DMS53 treated with DMSO at 0.1 percent for 48 hours (cell line): Measurements from ENCODE around the gene TNRC6B.
"Not testable (repeated sequence)": the region's sequence is repeated elsewhere in the genome, so short reads cannot be mapped to it uniquely, and the experiment has no call there.

Source experiments
- DNase-seq: peaks from one replicate; lab custom pipeline; 2025; ENCODE audit not compliant: unreplicated experiment; lab: John Stamatoyannopoulos, UW

The TNRC6B gene, protein sequence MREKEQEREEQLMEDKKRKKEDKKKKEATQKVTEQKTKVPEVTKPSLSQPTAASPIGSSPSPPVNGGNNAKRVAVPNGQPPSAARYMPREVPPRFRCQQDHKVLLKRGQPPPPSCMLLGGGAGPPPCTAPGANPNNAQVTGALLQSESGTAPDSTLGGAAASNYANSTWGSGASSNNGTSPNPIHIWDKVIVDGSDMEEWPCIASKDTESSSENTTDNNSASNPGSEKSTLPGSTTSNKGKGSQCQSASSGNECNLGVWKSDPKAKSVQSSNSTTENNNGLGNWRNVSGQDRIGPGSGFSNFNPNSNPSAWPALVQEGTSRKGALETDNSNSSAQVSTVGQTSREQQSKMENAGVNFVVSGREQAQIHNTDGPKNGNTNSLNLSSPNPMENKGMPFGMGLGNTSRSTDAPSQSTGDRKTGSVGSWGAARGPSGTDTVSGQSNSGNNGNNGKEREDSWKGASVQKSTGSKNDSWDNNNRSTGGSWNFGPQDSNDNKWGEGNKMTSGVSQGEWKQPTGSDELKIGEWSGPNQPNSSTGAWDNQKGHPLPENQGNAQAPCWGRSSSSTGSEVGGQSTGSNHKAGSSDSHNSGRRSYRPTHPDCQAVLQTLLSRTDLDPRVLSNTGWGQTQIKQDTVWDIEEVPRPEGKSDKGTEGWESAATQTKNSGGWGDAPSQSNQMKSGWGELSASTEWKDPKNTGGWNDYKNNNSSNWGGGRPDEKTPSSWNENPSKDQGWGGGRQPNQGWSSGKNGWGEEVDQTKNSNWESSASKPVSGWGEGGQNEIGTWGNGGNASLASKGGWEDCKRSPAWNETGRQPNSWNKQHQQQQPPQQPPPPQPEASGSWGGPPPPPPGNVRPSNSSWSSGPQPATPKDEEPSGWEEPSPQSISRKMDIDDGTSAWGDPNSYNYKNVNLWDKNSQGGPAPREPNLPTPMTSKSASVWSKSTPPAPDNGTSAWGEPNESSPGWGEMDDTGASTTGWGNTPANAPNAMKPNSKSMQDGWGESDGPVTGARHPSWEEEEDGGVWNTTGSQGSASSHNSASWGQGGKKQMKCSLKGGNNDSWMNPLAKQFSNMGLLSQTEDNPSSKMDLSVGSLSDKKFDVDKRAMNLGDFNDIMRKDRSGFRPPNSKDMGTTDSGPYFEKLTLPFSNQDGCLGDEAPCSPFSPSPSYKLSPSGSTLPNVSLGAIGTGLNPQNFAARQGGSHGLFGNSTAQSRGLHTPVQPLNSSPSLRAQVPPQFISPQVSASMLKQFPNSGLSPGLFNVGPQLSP (N-terminal part only)

GRCh38 chr22:40177738-40178416 is at the start of gene TNRC6B:
TNRC6B (plus strand) TSS chr22:40177925; CDS start chr22:40178136, 211 bp downstream.
- DNase-seq = peak; percentile 91

- DNase-seq = no peak
Measured at GRCh38 chr22:40128989-40129388, 48.7 kb upstream of the TNRC6B start.

- DNase-seq = no peak
Measured at GRCh38 chr22:40137132-40137531, 40.6 kb upstream of the TNRC6B start.

DNA sequence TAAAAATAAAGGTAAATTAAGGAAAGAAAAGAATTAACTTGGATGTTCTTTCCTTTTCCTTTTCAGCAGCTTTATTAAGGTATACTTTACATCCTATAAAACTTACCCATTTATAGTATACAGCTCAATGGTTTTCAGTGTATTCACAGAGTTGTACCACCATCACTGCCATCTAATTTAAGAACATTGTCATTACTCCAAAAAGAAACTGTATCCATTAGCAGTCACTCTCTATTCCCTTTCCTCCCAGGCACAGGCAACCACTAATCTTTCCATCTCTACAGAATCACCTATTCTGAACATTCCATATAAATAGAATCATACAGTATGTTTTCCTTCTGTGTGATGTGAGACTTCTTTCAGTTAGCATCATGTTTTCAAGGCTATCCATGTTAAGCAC is 38.9 kb upstream of the TNRC6B start:
- DNase-seq = no peak

GRCh38 chr22:40147388-40148176 is 30.1 kb upstream of the TNRC6B start:
- no peak for DNase-seq

DNA sequence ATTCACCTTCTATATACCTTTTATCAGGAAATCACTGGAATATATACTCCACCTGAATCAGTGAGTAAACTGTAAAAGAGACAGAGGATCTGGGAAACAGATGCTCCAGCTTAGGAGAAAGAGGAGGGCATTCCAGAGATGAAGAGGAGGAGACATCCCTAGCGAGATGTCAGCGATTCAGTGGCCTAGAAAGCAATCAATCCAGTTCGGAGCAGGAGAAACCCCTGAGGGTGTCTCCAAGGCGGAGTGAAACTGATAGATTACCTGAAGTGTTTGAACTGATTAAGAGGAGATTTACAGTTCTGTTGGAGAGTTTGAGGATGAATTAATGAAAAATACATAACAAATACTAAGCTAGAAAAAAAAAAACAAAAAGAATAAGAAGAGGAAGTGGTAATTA is 24.5 kb upstream of the TNRC6B start:
- DNase-seq = no peak

DNA sequence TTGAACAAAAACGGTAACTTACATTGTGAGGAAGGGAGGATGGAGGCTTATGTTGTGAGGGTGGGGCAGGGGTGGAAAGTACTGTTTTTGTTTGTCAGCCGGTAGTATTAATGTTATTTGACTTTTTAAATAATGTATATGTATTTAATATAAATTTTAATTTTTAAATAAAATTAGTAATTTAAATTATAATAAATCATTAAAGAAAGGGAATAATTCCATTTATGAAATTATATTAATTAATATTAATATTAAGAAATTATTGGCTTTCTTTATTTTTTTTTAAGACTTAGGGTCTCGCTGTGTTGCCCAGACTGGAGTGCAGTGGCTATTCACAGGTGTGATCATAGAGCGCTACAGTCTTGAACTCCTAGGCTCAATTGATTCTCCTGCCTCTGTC is 24.0 kb upstream of the TNRC6B start:
- DNase-seq = no peak

- peak; percentile 94 for DNase-seq
Measured at GRCh38 chr22:40156001-40156516, 21.7 kb upstream of the TNRC6B start.

- DNase-seq = not testable (repeated sequence)
Measured at GRCh38 chr22:40156682-40157081, 21.0 kb upstream of the TNRC6B start.

DNA sequence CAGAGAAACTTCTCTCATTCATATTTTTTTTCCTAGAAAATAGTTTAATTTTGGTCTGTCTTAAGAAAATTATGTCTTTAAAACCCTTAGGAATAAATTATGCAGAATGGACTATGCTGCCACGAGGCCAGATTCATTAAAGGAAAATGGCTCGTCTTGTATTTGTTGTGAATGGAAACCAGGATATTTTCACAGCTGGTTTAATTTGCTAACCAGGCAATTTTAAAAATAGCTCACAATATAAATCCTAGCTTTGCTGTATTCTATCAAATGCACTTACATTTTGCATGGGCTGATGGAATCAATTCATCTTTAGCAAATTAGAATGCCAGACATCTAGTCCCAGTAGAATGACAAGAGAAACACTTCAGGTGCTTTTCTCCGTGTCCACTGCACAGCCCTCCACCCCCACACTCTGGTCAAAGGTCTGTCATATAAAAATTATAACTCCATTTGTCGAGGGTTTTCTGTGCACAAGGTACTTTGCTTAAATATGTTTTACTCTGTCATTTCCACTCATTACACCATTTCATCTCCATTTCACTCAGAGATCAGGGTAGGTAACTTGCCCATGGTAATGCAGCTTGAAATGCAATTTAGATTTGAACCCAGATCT is 20.3 kb upstream of the TNRC6B start:
- no peak for DNase-seq

- no peak for DNase-seq
Measured at GRCh38 chr22:40161194-40161593, 16.5 kb upstream of the TNRC6B start.

DNA sequence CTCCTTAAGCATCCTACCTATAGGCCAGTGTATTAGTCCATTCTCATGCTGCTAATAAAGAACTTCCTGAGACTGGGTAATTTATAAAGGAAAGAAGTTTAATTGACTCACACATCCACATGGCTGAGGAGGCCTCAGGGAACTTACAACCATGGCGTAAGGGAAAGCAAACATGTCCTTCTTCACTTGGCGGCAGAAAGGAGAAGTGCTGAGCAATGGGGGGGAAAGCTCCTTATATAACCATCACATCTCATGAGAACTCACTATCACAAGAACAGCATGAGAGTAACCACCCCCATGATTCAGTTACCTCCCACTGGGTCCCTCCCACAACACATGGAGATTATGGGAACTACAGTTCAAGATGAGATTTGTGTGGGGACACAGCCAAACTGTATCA is 12.2 kb upstream of the TNRC6B start:
- not testable (repeated sequence) for DNase-seq

- DNase-seq = no peak
Measured at GRCh38 chr22:40175611-40176244, 2.0 kb upstream of the TNRC6B start.

DNA sequence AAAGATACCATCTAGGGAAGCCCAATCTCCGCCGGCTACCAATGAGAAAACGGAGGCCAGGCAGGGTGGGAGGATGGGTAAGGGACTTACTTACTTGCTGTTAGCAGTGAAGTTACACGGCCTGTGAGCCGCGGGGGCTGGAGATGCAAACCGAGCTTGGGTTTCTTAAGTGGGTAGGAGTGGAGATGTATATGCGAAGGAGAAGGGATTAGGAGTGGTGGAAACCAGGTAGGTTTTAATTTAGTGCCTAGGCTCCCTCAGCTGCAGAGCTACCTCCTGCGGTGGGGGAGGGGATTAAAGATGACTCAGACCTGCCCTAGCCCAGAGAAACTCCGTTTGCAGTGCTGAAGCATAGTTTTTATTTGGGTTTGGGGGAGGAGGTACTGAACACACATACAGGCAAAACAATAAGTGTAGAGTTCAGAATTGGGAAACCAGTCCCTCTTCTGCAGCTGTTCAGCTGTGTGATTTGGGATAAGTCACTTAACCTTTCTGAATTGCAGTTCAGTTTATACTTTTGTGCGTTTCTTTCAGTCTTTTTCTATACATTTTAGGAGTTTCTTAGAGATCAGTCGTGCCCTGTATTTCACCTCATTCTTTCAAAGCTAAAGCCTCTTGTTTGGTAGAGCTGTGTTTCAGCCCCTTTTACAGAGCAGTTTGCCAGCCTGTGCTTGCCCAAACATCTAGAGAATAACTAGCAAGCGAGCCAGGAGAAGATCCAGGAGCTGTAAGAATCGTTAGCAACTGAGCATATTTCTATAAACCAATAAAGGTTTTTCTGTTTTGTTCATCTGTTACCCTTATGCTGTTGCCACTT is 596 bp upstream of the TNRC6B start:
- peak; percentile 26 for DNase-seq

DNA sequence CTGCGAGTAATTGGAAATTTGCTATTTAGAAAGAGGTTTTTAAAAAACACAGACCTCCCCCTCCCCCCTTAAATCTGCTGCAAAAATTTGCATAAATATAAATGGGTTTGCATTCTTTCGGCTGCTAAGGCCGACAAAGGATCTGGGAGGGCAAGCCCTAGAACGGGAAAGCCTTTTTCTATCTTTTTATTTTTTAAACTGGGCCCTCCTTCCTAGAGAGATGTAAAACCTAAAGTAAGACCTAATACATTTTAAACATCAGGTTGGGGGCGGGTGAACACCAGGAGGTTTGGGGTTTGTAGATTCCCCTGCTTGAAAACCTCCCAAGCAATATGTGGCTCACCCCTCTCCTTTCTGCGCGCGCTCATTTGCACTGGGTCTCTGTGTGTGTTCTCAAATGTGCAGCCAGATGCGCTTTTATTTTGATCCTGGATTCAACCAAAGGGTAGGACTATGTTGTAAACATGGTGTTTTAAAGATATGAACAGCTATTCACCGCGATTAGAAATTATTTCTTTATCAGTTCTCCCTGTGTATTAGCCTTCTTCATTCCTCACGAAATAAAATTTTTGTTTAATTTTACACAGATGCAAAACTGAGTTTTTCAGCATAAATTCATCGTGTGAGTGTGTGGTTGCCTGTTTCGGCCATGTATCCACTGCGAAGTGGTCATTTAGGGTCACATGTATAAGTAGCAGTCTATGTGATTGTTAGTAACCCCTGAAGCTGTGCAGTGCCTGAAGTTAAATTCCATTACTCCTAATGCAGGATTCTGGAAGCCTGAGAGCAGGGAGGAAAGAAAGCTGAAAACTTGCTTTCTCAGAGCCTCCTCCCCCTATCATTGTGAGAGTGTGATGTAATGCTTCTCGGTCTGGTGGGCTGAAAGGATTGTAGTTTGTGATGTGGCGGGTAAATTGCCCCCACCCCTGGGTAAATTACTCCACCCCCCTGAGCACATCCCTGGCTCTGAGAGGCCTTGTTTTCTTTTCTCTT is 988 bp downstream of the TNRC6B start:
- DNase-seq = peak; percentile 5

DNA sequence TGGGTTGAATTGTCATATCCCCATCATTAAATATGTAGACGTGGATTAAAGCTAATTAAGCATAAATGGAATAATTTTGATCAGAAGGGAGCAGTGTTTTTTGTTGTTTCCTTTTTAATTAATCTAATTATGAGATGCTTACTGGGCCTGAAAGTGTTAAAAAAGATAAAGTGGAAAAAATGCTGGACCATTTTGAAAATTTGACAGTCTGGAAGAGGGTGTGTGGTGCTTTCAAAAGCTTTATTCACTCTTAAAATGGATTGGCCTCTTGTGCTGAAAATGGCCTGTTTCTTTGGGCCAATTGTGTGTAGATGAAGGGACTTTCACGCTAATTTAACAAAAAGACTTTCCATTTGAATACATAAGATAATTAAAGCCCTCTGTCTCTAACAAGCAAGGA is 1.8 kb downstream of the TNRC6B start:
- DNase-seq = no peak

DNA sequence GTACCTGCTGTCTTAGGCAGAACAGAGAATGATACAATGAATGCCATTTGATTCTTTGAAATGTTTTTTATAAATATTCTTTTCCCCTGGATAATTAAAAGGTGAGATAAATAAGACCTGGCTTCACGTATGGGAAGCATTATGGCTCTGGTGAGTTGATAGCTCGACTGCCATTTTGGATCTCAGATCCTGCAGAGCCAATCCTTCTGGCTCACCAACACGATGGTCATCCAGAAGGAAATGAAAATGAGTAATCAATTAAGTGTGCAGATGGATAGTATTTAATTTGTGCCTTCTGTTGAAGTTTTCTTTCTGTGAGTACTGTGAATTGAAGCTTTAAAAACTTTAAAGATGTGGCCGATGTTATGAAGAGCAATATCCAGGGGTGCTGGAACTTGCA is 2.7 kb downstream of the TNRC6B start:
- DNase-seq = no peak
